ENCODE measurements around the gene RFX2. TPM values are rescaled to one million over a fixed set of nuclear protein-coding genes. Genes with fewer than 3 reads are reported as not detected.

Gene RFX2
- 6.3 and 6.4 TPM in 2 replicates for total RNA-seq

GRCh38 chr19:6110360-6110977 lies at the start of gene RFX2:
RFX2 (minus strand) TSS chr19:6110500; CDS start chr19:6047496, 63,004 bp downstream.

DNA sequence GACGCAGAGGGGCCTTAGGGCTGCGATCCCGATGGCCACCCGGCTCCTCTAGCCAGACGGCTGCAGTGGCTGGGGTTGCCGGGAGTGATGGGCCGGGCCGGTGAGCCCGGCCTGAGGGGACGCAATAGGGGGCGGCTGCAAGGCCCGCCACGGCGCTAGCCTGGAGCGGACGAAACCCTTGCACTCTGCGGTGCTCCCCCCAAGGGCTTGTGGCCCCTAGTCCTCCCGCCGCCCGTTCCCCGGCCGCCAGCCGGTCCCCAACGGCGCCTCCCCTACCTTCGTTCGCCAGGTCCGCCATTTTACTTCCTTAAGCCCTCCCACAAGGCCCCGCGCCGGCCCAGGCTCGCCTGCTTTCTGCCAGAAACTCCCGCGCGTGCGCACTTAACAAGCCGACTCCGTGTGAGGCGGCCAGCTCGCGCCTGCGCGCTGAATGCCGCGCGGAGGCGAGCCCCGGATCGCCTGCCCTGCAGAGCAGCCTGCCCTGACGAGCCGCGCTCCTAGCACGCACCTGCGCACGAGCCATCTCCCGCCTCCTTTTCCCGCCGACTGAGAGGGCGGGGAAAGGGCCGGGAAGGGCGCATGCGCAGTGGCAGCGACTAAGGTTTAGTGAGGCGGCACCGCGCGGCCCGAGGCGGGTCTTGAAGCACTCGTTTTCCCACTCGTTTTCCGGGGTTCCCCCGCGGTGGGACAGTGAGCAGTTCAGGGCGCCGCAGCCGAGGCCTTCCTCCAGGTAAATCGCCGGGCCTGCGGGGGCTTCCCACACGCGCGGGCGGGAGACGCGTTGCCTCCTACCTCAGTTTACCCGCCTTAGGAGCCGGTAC lies 132.3 kb downstream of the RFX2 start, which contains the start of gene RANBP3:
TSS of gene RANBP3 (minus strand) at position 356 of the 821 bp plus-strand sequence. CDS start at position 298, 58 bp downstream.

Other genes starting within 250 kb of the RFX2 start
- not detected in 2 replicates for gene FUT5, start 240.0 kb downstream of the RFX2 start, total RNA-seq
- 187 and 188 TPM in 2 replicates for gene NDUFA11, start 206.7 kb downstream of the RFX2 start, total RNA-seq
- 3.5 and 3.7 TPM in 2 replicates for gene VMAC, start 205.6 kb downstream of the RFX2 start, total RNA-seq
- 1.4 and 1.6 TPM in 2 replicates for gene CAPS, start 196.2 kb downstream of the RFX2 start, total RNA-seq
- 57.6 and 70.7 TPM in 2 replicates for gene RANBP3, start 132.4 kb downstream of the RFX2 start, total RNA-seq
- not detected in 2 replicates for gene ACSBG2, start 25.2 kb upstream of the RFX2 start, total RNA-seq
- gene MLLT1, start 169.5 kb upstream of the RFX2 start, total RNA-seq = 19.8 and 23.0 TPM in 2 replicates
- not detected in 2 replicates for gene ACER1, start 223.1 kb upstream of the RFX2 start, total RNA-seq

All from thoracic aorta endothelial cell (primary cell).